22Rv1 (cell line): Measurements from ENCODE around the gene SNAP25.

ENCODE experiments used
- CTCF ChIP-seq: fragments of 450-650 bp; IDR thresholded peaks from 2 replicates; pipeline ENCODE4 v1.5.1; 2017; ENCODE audit warnings: mild to moderate bottlenecking
- ZFX ChIP-seq: fragments of 450-650 bp; IDR thresholded peaks from 2 replicates; pipeline ENCODE4 v1.6.1; 2017; ENCODE audit warnings: antibody characterized with exemption, borderline replicate concordance

- no peak for TF ChIP-seq CTCF
- TF ChIP-seq ZFX = no peak
Observed at GRCh38 chr20:10250902-10251301, 32.3 kb downstream of the SNAP25 start.
